Memory B cell (primary cell): ENCODE measurements around the gene RNU5D-1.
"Not testable (repeated sequence)": the region's sequence is repeated elsewhere in the genome, so short reads cannot be mapped to it uniquely, and the experiment has no call there.

ENCODE experiments used
- ATAC-seq: fragments of 150-1000 bp; cut with Tn5 transposase; 2 replicates; pipeline ENCODE4 v1.10.0; 2021; ENCODE audit warnings: low read depth, mild to moderate bottlenecking, moderate library complexity
- DNase-seq, 2 donors: peaks; one replicate each; pipeline ENCODE4 v3.0.0; 2022; ENCODE audit warnings: low spot score in 2 of 2
- H3K27ac Mint-ChIP-seq: one replicate; pipeline ENCODE4 v1.8.0; 2022; ENCODE audit warnings: mild to moderate bottlenecking, moderate library complexity, mixed read lengths
- H3K27me3 Mint-ChIP-seq: one replicate; pipeline ENCODE4 v1.8.0; 2022; ENCODE audit warnings: mixed read lengths
- H3K36me3 Mint-ChIP-seq: one replicate; pipeline ENCODE4 v1.8.0; 2022; ENCODE audit warnings: mild to moderate bottlenecking, mixed read lengths
- H3K4me1 Mint-ChIP-seq: one replicate; pipeline ENCODE4 v1.8.0; 2022; ENCODE audit warnings: mixed read lengths
- H3K4me3 Mint-ChIP-seq: one replicate; pipeline ENCODE4 v1.8.0; 2022; ENCODE audit warnings: mild to moderate bottlenecking, moderate library complexity, mixed read lengths
- H3K9me3 Mint-ChIP-seq: one replicate; pipeline ENCODE4 v1.8.0; 2022; ENCODE audit warnings: mixed read lengths

RNU5D-1 gene

DNA sequence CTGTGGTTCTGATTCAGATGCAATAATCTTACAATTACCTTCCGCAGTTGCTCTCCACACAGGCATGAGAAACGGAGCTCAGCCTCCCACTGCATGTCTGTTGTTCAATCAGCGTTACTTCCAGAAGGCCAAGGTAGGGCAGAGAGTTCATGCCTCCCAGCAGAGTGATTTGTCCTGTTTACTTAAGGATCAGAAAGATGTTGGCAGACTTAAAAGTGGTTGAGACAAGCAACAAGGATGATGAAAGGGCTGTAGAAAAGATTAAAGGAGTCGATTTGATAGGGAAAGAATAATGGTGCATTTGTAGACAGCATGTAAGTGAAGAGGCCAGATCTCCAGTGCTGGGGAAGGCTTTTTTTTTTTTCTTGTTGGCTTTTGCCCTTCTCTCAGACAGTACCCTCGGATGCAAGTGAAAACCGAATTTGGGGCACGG, 29.8 kb downstream of the RNU5D-1 start:
- Mint-ChIP-seq H3K4me1 (peaks cover 18% of the 10 kb centered on the region), H3K27me3 (no peaks in the 10 kb centered on the region), H3K27ac (no peak overlapping the region), H3K36me3 (no peaks in the 10 kb centered on the region), H3K4me3 (no peak overlapping the region), H3K9me3 (no peaks in the 10 kb centered on the region)
- DNase-seq (no peak), ATAC-seq (no peak)

DNA sequence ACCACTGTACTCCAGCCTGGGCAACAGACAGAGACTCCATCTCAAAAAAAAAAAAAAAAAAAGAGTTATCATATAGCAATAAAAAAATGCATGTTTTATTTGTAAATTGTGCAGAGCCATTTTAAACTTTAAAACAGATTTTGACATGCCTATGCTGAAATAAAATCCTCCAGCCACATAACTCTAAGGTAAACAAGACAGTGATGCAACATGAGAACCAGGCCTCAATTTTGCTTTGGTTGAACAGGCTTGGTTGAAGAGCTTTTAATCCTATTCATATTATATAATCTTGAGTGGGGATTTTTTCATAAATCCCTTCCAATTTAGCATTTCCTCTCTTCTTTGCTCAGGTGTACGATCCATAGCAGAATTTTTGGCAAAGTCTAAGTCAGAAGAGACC, 30.4 kb downstream of the RNU5D-1 start:
- H3K4me3 Mint-ChIP-seq, result no peak overlapping the region
- H3K36me3 Mint-ChIP-seq, result no peaks in the 10 kb centered on the region
- ATAC-seq (no peak), DNase-seq (no peak)
- no peaks in the 10 kb centered on the region for H3K27me3 Mint-ChIP-seq
- no peak overlapping the region for H3K27ac Mint-ChIP-seq
- no peaks in the 10 kb centered on the region for H3K9me3 Mint-ChIP-seq
- H3K4me1 Mint-ChIP-seq, result peaks cover 18% of the 10 kb centered on the region

DNA sequence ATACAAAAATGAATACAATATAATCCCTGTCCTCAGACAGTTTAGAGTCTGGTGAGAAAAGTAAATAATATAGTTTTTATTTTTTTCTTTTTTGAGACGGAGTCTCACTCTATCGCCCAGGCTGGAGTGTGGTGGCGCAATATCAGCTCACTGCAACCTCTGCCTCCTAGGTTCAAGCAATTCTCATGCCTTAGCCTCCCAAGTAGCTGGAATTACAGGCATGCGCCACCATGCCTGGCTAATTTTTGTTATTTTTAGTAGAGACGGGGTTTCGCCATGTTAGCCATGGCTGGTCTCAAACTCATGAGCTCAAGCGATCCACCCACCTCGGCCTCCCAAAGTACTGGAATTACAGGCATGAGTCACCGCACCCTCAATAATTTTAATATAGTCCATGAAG, 31.6 kb downstream of the RNU5D-1 start:
- peaks cover 28% of the 10 kb centered on the region for H3K4me1 Mint-ChIP-seq
- not testable (repeated sequence) for H3K27me3 Mint-ChIP-seq, H3K27ac Mint-ChIP-seq, DNase-seq, H3K9me3 Mint-ChIP-seq, H3K36me3 Mint-ChIP-seq, H3K4me3 Mint-ChIP-seq, ATAC-seq

DNA sequence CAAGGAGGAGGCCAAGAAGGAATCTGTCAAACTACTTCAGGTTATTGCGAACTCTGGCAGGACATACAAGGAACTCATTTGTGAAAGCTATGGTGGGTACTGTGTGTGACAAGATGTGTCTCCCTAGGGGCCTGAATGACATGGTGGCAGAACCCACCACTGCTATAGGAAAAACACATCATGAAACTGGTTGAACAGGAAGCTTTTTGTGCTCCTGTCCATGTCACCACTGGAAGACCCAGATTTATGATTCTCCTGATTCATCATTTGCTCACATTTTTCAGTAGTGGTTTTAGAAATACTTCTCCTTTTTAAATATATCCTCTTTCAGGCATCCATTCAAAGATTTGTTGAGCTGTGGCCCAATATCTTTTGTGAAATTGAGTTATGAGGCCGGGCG, 32.8 kb downstream of the RNU5D-1 start:
- H3K9me3 Mint-ChIP-seq, result no peaks in the 10 kb centered on the region
- no peak for DNase-seq
- no peak overlapping the region for H3K4me3 Mint-ChIP-seq
- no peaks in the 10 kb centered on the region for H3K27me3 Mint-ChIP-seq
- H3K27ac Mint-ChIP-seq, result peak overlapping the region; percentile 38
- ATAC-seq, result peak; percentile 15
- H3K4me1 Mint-ChIP-seq, result peaks cover 34% of the 10 kb centered on the region
- H3K36me3 Mint-ChIP-seq, result no peaks in the 10 kb centered on the region

DNA sequence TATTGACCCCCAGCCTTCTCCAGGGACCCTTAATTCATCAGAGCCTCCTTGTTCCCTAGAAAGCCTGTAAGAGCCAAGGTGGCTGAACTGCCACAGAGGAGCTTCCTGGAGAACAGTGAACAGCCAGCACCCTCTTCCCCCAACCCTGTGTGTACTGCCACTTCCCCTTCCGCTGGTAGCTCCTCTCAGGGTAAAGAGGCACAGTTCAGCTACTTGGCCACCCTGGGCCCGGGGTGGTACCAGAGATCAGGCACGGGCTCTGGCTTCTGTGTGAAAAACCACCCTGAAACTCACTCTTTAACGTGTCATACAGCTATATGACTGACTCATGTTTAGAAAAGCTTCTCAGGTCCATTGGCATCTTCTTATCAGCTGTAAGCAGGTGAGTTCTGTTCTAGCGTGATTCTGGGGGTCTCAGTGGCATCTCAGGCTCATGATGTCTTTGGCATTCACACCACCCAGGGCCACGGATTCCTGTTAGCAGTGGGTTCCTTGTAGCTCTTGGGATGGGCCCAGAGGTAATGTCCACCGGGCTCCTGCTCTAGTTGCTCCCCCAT, 34.1 kb downstream of the RNU5D-1 start:
- no peaks in the 10 kb centered on the region for H3K36me3 Mint-ChIP-seq
- H3K4me1 Mint-ChIP-seq, result peaks cover 35% of the 10 kb centered on the region
- H3K27ac Mint-ChIP-seq, result peak overlapping the region; percentile 74
- H3K27me3 Mint-ChIP-seq, result no peaks in the 10 kb centered on the region
- no peaks in the 10 kb centered on the region for H3K9me3 Mint-ChIP-seq
- ATAC-seq (peak; percentile 80), DNase-seq (no peak)
- peak overlapping the region; percentile 68 for H3K4me3 Mint-ChIP-seq

DNA sequence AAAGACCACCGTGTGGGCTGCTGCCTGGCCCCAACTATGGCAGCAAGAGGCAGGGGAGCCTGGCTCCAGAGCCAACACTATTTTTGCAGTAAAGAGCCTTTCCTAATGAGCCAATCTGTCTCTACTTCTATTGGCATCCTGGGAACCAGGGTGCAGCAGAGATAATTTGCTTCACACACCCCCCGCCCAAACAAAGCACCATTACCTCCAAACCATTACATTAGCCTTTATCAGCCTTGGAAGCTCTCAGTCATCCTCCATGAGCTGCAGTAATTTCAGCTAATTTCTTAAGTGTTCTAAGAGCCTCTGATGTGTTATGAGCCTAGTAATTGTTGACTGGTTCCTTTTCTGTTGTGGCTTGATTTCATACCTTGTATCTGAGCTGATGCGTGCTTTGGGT, 34.9 kb downstream of the RNU5D-1 start:
- no peak for ATAC-seq
- no peak overlapping the region for H3K27ac Mint-ChIP-seq

DNA sequence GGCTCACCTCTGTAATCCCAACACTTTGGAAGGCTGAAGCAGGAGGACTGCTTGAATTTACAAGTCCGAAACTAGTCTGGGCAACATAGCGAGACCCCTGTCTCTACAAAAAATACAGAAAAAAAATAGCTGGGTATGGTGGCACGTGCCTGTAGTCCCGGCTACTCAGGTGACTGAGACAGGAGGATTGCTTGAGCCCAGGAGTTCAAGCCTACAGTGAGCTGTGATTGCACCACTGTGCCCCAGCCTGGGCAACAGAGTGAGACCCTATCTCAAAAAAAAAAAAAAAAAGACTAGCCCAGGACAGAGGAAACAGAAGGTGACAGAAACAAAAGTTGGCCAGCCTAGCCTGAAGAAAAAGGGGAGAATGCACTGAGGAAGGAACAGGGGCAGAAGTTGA, 35.3 kb downstream of the RNU5D-1 start:
- H3K9me3 Mint-ChIP-seq, result no peaks in the 10 kb centered on the region
- H3K4me3 Mint-ChIP-seq, result no peak overlapping the region
- H3K27ac Mint-ChIP-seq, result no peak overlapping the region
- DNase-seq, result no peak
- no peaks in the 10 kb centered on the region for H3K36me3 Mint-ChIP-seq
- H3K4me1 Mint-ChIP-seq, result peaks cover 35% of the 10 kb centered on the region
- no peaks in the 10 kb centered on the region for H3K27me3 Mint-ChIP-seq
- ATAC-seq, result no peak

More for the DNA sequence above, 34.9 kb downstream of the RNU5D-1 start:
- peaks cover 35% of the 10 kb centered on the region for H3K4me1 Mint-ChIP-seq
- H3K27me3 Mint-ChIP-seq, result no peaks in the 10 kb centered on the region
- no peaks in the 10 kb centered on the region for H3K36me3 Mint-ChIP-seq
- no peak for DNase-seq
- H3K9me3 Mint-ChIP-seq, result no peaks in the 10 kb centered on the region
- no peak overlapping the region for H3K4me3 Mint-ChIP-seq

DNA sequence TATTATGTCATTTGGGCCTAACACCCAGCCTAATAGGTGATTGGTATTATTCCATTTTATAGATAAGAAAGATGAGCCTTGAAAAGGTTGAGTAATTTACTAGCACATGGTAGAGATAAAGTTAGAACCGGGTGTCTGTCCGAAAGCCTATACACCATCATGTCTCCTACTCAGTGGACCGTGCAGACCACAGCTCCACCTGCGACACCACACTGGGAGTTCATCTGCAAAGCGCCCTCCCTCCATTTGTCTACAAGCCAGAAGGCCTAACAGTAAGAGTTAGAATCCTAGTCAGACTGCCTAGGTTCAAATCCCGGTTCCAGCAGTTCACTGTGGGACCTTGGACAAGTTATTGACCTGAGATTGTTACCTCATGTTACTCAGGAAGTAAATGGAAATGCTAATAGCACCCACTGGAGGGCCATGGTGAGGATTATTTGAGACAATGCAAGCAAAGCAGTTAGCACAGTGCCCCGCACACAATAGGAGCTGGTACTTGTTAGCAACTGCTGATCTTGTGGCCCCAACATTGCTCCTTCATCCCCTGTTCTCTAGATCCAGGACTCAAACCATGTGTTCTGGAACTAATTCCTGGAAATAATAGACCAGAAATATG, 36.0 kb downstream of the RNU5D-1 start:
- Mint-ChIP-seq H3K9me3 (no peaks in the 10 kb centered on the region), H3K4me3 (no peak overlapping the region), H3K4me1 (peaks cover 35% of the 10 kb centered on the region), H3K27me3 (no peaks in the 10 kb centered on the region), H3K27ac (peak overlapping the region; percentile 58), H3K36me3 (no peaks in the 10 kb centered on the region)
- DNase-seq (peak in 1 of 2 donors; percentile 48), ATAC-seq (peak; percentile 89)

DNA sequence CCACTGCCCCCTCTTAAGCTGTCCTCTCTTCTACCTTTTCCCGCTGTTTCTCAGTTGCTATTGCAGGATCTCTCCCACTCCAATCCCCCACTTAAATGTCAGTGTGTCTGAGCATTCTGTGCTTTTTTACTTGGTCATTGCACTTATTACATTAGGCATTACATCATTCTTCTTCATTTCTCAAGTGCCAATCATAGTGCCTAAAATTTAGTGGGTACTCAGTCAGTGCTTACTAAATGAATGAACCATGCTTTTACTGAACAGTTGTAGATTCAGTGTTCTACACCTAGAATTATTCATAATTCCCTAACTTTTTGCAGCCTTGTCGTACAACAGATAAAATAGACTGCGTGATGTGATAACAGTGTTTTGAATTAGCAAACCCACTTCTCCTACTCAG, 37.1 kb downstream of the RNU5D-1 start:
- ATAC-seq, result no peak
- peaks cover 35% of the 10 kb centered on the region for H3K4me1 Mint-ChIP-seq
- H3K27ac Mint-ChIP-seq, result no peak overlapping the region

DNA sequence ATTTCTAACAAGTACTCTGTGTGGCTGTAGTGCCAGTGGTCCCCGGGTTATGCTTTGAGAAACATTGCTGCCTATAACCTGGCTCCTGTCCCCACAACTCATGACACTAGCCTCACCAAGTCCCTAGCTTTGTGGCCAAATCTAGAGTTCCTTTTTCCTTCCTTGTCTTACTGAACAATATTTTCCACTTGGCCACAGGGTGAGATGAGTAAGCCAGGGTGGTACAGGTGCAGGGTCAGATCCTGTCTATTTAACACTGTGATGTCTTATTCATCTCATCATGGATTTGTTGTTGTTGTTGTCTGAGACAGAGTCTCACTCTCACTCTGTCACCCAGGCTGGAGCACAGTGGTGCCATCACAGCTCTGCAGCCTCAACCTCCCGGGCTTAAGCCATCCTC, 37.8 kb downstream of the RNU5D-1 start:
- no peaks in the 10 kb centered on the region for H3K9me3 Mint-ChIP-seq
- no peak for ATAC-seq
- no peak for DNase-seq
- H3K4me1 Mint-ChIP-seq, result peaks cover 33% of the 10 kb centered on the region
- H3K27ac Mint-ChIP-seq, result no peak overlapping the region
- H3K4me3 Mint-ChIP-seq, result no peak overlapping the region
- H3K27me3 Mint-ChIP-seq, result no peaks in the 10 kb centered on the region
- H3K36me3 Mint-ChIP-seq, result no peaks in the 10 kb centered on the region

More for the DNA sequence above, 37.1 kb downstream of the RNU5D-1 start:
- Mint-ChIP-seq H3K9me3 (no peaks in the 10 kb centered on the region), H3K36me3 (no peaks in the 10 kb centered on the region), H3K4me3 (no peak overlapping the region), H3K27me3 (no peaks in the 10 kb centered on the region)
- no peak for DNase-seq

DNA sequence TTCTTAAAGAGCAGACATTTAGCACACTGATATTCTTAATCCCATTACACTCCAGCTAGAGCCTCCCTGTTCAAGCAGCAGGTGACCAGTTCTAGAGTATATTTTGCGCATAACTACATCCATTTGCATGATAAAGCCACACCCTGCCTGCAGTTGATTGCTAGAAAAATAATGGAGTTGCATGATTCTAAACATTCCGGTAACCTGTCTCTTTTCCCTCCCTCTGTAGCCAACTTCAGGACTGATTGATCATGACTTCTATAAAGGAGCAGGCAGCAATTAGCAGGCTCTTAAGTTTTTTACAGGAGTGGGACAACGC, 41.6 kb downstream of the RNU5D-1 start:
- Mint-ChIP-seq H3K4me1 (peaks cover 11% of the 10 kb centered on the region), H3K4me3 (no peak overlapping the region), H3K27me3 (no peaks in the 10 kb centered on the region), H3K36me3 (no peaks in the 10 kb centered on the region), H3K9me3 (no peaks in the 10 kb centered on the region), H3K27ac (no peak overlapping the region)
- no peak for DNase-seq
- no peak for ATAC-seq

DNA sequence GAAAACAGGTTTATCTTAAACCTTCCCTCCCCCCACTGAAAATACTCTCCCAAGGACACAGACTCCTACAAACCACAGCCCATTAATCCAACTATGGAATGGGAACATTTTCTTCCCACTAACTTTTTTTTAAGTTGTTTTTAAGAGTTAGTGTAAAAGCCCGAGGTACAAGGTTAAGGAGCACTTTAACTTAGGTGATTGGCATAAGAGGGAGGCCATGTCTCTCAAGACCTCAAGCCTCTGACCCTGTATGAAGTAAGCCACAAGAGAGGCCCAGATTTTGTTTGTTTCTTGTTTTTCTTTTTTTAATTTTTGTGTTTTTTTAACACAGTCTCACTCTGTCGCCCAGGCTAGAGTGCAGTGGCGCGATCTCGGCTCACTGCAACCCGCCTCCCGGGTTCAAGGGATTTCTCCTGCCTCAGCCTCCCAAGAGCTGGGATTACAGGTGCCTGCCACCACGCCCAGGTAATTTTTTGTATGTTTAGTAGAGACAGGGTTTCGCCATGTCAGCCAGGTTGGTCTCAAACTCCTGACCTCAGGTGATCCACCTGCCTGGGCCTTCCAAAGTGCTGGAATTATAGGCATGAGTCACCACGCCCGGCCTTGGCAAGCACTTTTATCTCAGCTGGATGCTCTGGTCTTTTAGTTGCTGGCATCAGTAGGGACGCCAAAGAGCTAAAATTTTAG, 42.1 kb downstream of the RNU5D-1 start:
- Mint-ChIP-seq H3K27ac (no peak overlapping the region), H3K4me1 (peaks cover 13% of the 10 kb centered on the region), H3K9me3 (no peaks in the 10 kb centered on the region), H3K4me3 (no peak overlapping the region), H3K36me3 (no peaks in the 10 kb centered on the region), H3K27me3 (no peaks in the 10 kb centered on the region)
- ATAC-seq, result no peak
- DNase-seq, result no peak

DNA sequence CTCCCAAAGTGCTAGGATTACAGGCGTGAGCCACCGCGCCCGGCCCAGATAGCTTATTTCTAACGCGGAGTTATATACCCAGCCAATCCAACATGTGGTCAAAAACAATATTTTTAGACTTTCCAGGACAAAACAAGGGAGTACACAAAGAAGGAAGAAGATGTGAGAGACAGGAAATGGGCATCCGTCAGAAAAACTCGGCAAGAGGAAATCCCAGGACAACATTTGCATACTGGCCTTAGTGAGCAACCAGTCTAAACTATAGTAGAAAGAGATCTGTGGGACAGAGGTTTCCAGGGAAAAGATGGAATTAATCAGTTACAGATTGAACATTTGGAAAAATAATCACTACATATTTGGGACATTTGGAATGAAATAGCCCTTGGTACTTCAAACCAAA, 45.1 kb downstream of the RNU5D-1 start:
- no peaks in the 10 kb centered on the region for H3K9me3 Mint-ChIP-seq
- H3K27me3 Mint-ChIP-seq, result no peaks in the 10 kb centered on the region
- peaks cover 6% of the 10 kb centered on the region for H3K4me1 Mint-ChIP-seq
- ATAC-seq (no peak), DNase-seq (no peak)
- H3K4me3 Mint-ChIP-seq, result no peak overlapping the region
- H3K27ac Mint-ChIP-seq, result no peak overlapping the region
- no peaks in the 10 kb centered on the region for H3K36me3 Mint-ChIP-seq

DNA sequence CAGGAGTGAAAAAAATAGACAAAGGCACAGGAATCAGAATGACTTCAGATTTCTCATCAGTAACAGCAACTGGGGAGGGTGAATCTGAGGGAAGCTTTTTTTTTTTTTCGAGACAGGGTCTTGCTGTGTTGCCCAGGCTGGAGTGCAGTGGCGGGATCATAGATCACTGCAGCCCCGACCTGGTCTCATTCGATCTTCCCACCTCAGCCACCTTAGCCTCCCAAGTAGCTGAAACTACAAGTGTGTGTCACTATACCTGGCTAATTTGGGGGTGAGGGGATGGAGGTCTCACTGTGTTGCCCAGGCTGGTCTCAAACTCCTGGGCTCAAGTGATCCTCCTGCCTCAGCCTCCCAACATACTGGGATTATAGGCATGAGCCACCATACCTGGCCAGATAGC, 45.8 kb downstream of the RNU5D-1 start:
- ATAC-seq, result no peak
- Mint-ChIP-seq H3K27me3 (no peaks in the 10 kb centered on the region), H3K4me3 (no peak overlapping the region), H3K9me3 (no peaks in the 10 kb centered on the region), H3K27ac (no peak overlapping the region), H3K4me1 (peaks cover 6% of the 10 kb centered on the region), H3K36me3 (no peaks in the 10 kb centered on the region)
- no peak for DNase-seq

DNA sequence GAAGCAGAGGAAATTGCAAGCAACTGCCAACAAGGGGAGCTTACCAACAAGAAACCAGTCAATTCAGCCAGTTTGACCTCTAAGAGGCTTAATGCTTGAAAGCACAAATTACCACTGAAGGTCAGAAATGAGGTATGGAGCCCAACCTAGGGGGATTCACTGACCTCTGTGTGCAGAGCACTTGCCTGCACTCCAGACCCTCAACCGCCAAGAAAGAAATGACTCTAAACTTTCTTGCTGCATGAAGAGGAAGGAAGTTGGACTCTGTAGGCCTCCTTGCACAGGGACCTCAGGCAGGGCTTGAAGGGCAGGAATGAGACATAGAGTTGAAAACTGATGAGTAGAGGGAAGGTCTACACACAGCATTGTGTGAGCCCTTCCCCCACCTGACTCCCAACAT, 46.4 kb downstream of the RNU5D-1 start:
- ATAC-seq (no peak), DNase-seq (no peak)
- Mint-ChIP-seq H3K4me3 (no peak overlapping the region), H3K36me3 (no peaks in the 10 kb centered on the region), H3K27me3 (no peaks in the 10 kb centered on the region), H3K9me3 (no peaks in the 10 kb centered on the region), H3K4me1 (peaks cover 6% of the 10 kb centered on the region), H3K27ac (no peak overlapping the region)
